Body of pancreas (tissue), 4 donors: ENCODE results near the gene ADAMTS17.

Experiments used
- POLR2A ChIP-seq, 3 donors: fragments of 450-650 bp; IDR thresholded peaks; one replicate each; pipeline ENCODE4 v1.6.1; 2016; ENCODE audit warnings: antibody characterized with exemption in 3 of 3, mild to moderate bottlenecking in 2 of 3
- TF ChIP-seq, protein P1 (sequence below), 7 experiments: fragments of 450-650 bp in 4 of 7; fragments of 200-600 bp in 3 of 7; sonication (generic) in 3 of 7; IDR thresholded peaks; one replicate each; pipeline ENCODE4 v1.5.1; 2016 to 2019; ENCODE audit warnings: antibody characterized with exemption in 7 of 7

- TF ChIP-seq, protein P1, sequence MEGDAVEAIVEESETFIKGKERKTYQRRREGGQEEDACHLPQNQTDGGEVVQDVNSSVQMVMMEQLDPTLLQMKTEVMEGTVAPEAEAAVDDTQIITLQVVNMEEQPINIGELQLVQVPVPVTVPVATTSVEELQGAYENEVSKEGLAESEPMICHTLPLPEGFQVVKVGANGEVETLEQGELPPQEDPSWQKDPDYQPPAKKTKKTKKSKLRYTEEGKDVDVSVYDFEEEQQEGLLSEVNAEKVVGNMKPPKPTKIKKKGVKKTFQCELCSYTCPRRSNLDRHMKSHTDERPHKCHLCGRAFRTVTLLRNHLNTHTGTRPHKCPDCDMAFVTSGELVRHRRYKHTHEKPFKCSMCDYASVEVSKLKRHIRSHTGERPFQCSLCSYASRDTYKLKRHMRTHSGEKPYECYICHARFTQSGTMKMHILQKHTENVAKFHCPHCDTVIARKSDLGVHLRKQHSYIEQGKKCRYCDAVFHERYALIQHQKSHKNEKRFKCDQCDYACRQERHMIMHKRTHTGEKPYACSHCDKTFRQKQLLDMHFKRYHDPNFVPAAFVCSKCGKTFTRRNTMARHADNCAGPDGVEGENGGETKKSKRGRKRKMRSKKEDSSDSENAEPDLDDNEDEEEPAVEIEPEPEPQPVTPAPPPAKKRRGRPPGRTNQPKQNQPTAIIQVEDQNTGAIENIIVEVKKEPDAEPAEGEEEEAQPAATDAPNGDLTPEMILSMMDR (IDR thresholded peaks at IDR 0.05) = no peak
- TF ChIP-seq POLR2A (IDR thresholded peaks at IDR 0.05) = no peak
Observed at GRCh38 chr15:100340721-100341238, 995 bp downstream of the ADAMTS17 start.
